Measurements from ENCODE around the gene DHRS2.

Gene DHRS2

DNA sequence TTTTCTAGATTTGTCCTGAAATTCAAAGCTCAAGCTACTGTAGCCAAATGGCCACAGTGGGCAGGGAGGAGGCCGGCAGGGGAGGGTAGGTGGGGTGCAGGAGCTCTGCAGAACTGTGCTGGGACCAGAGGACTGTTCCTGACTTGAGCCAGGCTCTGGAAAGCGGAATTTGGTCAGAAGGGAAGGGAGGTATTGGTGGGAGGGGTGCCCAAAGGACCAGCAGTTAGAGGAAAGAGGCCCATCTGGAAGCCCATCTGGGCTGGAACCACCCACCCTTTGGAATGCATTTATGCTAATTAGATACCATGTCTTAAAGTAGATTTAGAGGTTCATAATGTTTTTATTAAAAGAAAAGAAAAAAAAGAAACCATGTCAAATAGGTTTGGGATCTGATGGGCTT lies 33.1 kb upstream of the DHRS2 start:
- no peak overlapping the region for H3K27ac ChIP-seq (ENCODE audit: low read depth, low read length)
- H3K9me2 ChIP-seq (replicated peaks; ENCODE audit: insufficient read depth, low read length), result no peaks in the 10 kb centered on the region
- H3K4me2 ChIP-seq (ENCODE audit: low read depth, low read length, poor library complexity, severe bottlenecking), result no peak overlapping the region
- no peak overlapping the region for H2AFZ ChIP-seq (ENCODE audit: low read depth, low read length, severe bottlenecking)
- H3K4me3 ChIP-seq (ENCODE audit: insufficient read depth, low read length, poor library complexity, severe bottlenecking), result no peak overlapping the region
- no peak overlapping the region for H3K9ac ChIP-seq (ENCODE audit: low read length)
- H4K20me1 ChIP-seq (ENCODE audit: low read depth, low read length), result no peaks in the 10 kb centered on the region
- no peaks in the 10 kb centered on the region for H3K36me3 ChIP-seq (ENCODE audit: low read length)
- H3K79me2 ChIP-seq (ENCODE audit: insufficient read depth, low read length), result no peaks in the 10 kb centered on the region
- no peak for TF ChIP-seq EZH2phosphoT487 (conservative IDR thresholded peaks at IDR 0.05; ENCODE audit: low read length)
- TF ChIP-seq, protein P1, sequence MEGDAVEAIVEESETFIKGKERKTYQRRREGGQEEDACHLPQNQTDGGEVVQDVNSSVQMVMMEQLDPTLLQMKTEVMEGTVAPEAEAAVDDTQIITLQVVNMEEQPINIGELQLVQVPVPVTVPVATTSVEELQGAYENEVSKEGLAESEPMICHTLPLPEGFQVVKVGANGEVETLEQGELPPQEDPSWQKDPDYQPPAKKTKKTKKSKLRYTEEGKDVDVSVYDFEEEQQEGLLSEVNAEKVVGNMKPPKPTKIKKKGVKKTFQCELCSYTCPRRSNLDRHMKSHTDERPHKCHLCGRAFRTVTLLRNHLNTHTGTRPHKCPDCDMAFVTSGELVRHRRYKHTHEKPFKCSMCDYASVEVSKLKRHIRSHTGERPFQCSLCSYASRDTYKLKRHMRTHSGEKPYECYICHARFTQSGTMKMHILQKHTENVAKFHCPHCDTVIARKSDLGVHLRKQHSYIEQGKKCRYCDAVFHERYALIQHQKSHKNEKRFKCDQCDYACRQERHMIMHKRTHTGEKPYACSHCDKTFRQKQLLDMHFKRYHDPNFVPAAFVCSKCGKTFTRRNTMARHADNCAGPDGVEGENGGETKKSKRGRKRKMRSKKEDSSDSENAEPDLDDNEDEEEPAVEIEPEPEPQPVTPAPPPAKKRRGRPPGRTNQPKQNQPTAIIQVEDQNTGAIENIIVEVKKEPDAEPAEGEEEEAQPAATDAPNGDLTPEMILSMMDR (IDR thresholded peaks at IDR 0.05; ENCODE audit: insufficient read depth, low read length, poor library complexity, severe bottlenecking), result no peak
- H3K9me3 ChIP-seq (ENCODE audit: insufficient read depth, low read length), result no peaks in the 10 kb centered on the region
- H3F3A ChIP-seq (ENCODE audit: insufficient read depth), result no peaks in the 10 kb centered on the region
- H3K27me3 ChIP-seq (ENCODE audit: low read length), result no peaks in the 10 kb centered on the region

DNA sequence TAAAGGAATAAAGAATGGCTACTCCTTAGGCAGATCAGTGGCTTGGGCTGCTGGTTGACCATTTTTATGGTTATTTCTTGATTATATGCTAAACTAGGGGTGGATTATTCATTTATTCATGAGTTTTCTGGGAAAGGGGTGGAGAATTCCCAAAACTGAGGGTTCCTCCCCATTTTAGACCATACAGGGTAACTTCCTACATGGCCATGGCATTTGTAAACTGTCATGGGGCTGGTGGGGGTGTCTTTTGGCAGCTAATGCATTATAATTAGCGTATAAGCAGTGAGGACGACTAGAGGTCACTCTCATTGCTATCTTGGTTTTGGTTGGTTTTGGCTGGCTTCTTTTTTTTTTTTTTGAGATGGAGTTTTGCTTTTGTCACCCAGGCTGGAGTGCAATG lies 32.0 kb upstream of the DHRS2 start:
- no peak overlapping the region for H3K4me2 ChIP-seq (ENCODE audit: low read depth, low read length, poor library complexity, severe bottlenecking)
- no peak overlapping the region for H3K4me3 ChIP-seq (ENCODE audit: insufficient read depth, low read length, poor library complexity, severe bottlenecking)
- no peaks in the 10 kb centered on the region for H3F3A ChIP-seq (ENCODE audit: insufficient read depth)
- H3K79me2 ChIP-seq (ENCODE audit: insufficient read depth, low read length), result no peaks in the 10 kb centered on the region
- H4K20me1 ChIP-seq (ENCODE audit: low read depth, low read length), result no peaks in the 10 kb centered on the region
- H3K9me2 ChIP-seq (replicated peaks; ENCODE audit: insufficient read depth, low read length), result no peaks in the 10 kb centered on the region
- no peaks in the 10 kb centered on the region for H3K36me3 ChIP-seq (ENCODE audit: low read length)
- H2AFZ ChIP-seq (ENCODE audit: low read depth, low read length, severe bottlenecking), result no peak overlapping the region
- TF ChIP-seq, protein P1 (IDR thresholded peaks at IDR 0.05; ENCODE audit: insufficient read depth, low read length, poor library complexity, severe bottlenecking), result no peak
- TF ChIP-seq EZH2phosphoT487 (conservative IDR thresholded peaks at IDR 0.05; ENCODE audit: low read length), result no peak
- H3K27me3 ChIP-seq (ENCODE audit: low read length), result no peaks in the 10 kb centered on the region
- no peak overlapping the region for H3K9ac ChIP-seq (ENCODE audit: low read length)
- H3K27ac ChIP-seq (ENCODE audit: low read depth, low read length), result no peak overlapping the region
- H3K9me3 ChIP-seq (ENCODE audit: insufficient read depth, low read length), result no peaks in the 10 kb centered on the region

DNA sequence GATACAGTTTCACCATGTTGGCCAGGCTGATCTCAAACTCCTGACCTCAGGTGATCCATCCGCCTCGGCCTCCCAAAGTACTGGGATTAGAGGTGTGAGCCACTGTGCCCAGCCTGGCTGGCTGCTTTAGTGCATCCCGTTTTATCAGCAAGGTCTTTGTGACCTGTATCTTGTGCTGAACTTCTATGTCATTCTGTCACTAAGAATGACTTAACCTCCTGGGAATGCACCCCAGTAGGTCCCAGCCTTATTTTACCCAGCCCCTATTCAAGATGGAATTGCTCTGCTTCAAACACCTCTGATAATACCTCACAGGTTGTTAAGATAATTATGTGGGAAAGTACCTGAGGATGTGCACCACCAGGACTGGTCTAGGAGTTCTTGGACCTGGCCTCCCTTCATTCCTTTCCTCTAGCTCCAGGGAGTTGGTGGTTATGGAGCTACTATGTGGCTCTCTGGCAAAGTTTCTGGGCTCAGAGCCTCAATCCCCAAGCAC lies 31.4 kb upstream of the DHRS2 start:
- H3K9me3 ChIP-seq (ENCODE audit: insufficient read depth, low read length), result no peaks in the 10 kb centered on the region
- H3K4me3 ChIP-seq (ENCODE audit: insufficient read depth, low read length, poor library complexity, severe bottlenecking), result no peak overlapping the region
- H3K79me2 ChIP-seq (ENCODE audit: insufficient read depth, low read length), result no peaks in the 10 kb centered on the region
- no peak overlapping the region for H3K9ac ChIP-seq (ENCODE audit: low read length)
- H4K20me1 ChIP-seq (ENCODE audit: low read depth, low read length), result no peaks in the 10 kb centered on the region
- H2AFZ ChIP-seq (ENCODE audit: low read depth, low read length, severe bottlenecking), result no peak overlapping the region
- no peaks in the 10 kb centered on the region for H3F3A ChIP-seq (ENCODE audit: insufficient read depth)
- no peak overlapping the region for H3K27ac ChIP-seq (ENCODE audit: low read depth, low read length)
- H3K9me2 ChIP-seq (replicated peaks; ENCODE audit: insufficient read depth, low read length), result no peaks in the 10 kb centered on the region
- no peak overlapping the region for H3K4me2 ChIP-seq (ENCODE audit: low read depth, low read length, poor library complexity, severe bottlenecking)
- no peaks in the 10 kb centered on the region for H3K36me3 ChIP-seq (ENCODE audit: low read length)
- TF ChIP-seq, protein P1 (IDR thresholded peaks at IDR 0.05; ENCODE audit: insufficient read depth, low read length, poor library complexity, severe bottlenecking), result no peak
- TF ChIP-seq EZH2phosphoT487 (conservative IDR thresholded peaks at IDR 0.05; ENCODE audit: low read length), result no peak
- H3K27me3 ChIP-seq (ENCODE audit: low read length), result no peaks in the 10 kb centered on the region

Data from SU-DHL-6 (cell line).